Stimulated activated naive CD8-positive, alpha-beta T cell treated with anti-CD3 and anti-CD28 coated beads, Interleukin-15, Interleukin-2, amounts not matched to agents 100 U/mL and 50 U/mL, for 24 hours (primary cell): Measurements from ENCODE around the gene TMTC1.

Source experiments
- ATAC-seq: fragments of 150-1000 bp; cut with Tn5 transposase; one replicate; pipeline ENCODE4 v1.10.0; 2021
- DNase-seq: peaks from one replicate; pipeline ENCODE4 v3.0.0; 2021

Gene TMTC1

DNA sequence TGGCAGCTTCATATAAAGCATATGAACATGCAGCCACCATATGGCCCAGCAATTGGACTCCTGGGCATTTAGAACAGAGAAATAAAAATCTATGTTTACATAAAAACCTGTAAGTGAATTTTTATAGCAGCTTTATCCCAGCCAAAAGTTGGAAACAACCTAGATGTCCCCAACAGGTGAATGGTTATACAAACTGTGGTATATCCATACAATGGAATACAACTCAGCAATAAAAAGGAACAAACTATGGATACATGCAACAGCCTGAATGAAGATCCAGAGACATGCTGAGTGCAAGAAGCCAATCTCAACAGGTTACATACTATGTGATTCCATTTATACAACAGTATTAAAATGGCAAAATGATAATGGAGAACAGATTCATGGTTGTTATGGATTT lies 3.7 kb downstream of the TMTC1 start:
- no peak for ATAC-seq

DNA sequence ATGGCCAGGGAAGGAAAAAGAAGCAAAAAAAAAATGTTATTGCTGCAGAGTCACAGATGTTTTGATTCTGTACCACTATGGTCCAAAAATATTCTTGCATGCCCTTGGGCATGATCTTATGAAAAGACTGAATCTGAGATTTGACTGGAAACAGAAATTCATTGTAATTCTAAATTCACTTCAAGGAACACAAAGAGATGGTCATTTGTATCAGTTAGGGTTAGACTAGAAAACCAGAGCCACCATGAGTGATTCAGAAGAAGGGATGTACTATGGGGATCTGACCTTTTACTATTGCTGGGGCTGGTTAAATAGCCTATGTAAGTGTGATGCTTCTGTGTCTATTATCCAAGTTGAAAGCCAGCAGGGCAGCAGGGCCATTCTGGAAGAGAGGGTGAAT lies 5.2 kb downstream of the TMTC1 start:
- DNase-seq (no peak), ATAC-seq (no peak)

More for the DNA sequence above, 3.7 kb downstream of the TMTC1 start:
- no peak for DNase-seq

DNA sequence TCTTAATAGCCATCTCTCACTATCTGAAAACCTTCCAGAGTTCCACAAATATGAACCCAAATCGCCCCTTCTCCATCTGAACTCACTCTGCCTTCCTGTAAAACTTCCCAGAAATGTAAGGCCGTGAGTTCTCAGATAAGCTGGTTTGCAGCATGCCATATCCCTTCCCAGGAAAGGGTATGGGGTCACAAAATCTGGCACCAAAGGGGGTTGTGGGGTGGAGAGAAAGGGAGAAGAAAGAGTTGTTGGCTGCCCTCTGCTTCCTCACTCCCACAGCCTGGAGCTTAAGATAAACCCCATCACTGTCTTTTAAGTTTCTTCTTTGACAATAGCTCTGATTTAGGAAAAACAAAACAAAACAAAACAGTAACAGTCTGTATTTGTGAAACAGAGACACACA lies 10.7 kb downstream of the TMTC1 start:
- DNase-seq: no peak
- ATAC-seq: no peak

DNA sequence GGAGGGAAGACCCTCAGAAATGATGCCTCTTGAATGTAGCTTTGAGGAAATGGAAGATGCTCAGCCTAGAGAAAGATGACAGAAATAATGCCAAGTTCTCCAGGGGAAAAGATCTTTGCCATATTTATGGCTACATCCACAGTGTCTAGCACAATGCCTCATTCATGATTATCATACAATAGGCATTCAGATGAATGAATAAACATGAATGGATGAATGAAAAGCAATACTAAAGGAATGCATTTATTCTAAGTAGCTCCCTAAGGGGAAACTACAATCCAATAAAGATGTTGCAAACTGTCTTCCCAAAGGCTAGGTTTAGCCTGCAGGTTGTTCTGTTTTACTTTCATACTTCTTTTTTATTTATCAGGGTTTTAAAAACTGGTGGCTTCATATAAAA lies 12.0 kb downstream of the TMTC1 start:
- DNase-seq (no peak), ATAC-seq (no peak)

DNA sequence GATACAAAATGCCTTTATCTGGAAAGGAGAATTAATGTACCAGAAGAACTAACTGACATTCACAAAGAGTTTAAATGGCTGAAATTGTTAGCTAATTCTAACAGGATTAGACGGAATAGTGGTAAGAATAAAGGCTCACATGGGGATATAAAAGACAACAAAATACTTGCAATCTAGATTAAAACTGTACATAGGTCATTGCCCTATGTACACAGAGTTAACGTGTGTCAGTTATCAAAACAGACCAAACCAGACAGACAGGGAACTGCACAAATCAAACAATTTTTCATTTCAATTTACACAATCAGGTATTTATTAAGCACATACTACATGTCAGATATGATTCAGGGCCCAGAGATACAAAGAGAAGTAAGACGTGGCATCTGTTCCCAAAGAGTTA lies 12.6 kb downstream of the TMTC1 start:
- ATAC-seq: no peak

DNA sequence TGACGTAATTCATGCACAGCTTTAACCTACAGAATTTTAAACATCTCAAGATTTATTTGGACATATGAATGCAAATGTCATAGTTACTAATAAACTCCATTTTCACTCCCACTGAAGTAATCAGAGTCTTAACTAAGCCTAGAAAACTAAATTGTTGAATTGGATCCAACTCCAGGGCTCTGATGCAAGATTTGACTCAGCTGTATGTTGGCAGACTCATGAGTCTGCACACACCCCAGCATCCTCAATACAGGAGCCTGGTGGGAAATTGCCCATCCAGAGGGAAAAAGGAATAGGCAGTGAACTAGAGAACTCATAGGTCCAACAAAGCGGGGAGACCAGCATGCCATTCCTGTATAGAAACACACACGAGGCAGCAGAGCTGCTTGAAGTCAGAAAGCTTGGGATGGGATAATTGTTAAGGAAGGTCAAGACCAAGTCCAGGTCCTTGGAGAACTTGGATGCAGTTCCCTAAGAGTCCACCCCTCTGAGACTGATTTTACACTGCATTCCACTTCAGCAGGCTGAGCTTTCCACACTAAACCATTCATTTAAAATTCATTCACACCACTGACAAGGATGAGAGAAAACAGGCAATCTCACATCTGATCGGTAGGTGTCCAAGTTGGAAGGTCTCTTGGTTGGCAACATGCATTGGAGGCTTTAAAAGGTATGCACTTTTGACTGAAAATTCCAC lies 14.4 kb downstream of the TMTC1 start:
- no peak for ATAC-seq
- no peak for DNase-seq

More for the DNA sequence above, 12.6 kb downstream of the TMTC1 start:
- DNase-seq: no peak

DNA sequence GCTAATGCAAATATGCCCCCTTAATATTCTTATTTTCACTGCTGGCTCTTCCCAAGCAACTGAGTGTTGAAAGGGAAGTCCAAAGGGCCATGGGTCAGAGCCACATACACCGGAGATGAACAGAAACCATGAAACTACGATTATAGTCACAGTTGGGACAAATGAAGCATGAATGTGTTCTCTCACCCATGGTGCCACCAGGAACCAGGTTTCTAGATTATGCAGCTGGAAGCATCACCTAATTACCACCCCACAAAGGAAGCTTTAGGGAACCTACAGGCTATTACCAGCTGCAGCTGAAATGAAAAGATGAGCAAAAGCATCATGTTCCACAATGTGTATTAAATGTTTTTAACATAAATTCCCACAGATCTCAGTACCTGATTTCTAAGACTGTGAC lies 15.4 kb downstream of the TMTC1 start:
- DNase-seq: no peak
- no peak for ATAC-seq

DNA sequence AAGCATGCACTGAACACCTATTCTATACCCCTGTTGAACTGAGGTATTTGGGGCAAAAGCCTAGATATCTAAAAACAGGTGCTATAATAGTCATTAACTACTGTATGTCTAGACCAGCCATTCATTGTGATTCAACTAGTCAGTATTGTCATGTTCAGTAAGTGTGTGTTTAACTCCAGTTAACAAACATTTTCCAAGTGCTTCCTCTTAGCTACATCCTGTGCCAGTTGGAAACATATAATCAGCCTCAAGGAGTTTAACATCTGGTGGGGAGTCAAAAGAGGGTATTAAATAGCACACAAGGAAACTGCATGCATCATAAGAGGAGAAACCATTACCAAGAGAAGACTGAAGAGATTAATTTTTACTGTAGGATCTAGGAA lies 20.4 kb downstream of the TMTC1 start:
- no peak for ATAC-seq

DNA sequence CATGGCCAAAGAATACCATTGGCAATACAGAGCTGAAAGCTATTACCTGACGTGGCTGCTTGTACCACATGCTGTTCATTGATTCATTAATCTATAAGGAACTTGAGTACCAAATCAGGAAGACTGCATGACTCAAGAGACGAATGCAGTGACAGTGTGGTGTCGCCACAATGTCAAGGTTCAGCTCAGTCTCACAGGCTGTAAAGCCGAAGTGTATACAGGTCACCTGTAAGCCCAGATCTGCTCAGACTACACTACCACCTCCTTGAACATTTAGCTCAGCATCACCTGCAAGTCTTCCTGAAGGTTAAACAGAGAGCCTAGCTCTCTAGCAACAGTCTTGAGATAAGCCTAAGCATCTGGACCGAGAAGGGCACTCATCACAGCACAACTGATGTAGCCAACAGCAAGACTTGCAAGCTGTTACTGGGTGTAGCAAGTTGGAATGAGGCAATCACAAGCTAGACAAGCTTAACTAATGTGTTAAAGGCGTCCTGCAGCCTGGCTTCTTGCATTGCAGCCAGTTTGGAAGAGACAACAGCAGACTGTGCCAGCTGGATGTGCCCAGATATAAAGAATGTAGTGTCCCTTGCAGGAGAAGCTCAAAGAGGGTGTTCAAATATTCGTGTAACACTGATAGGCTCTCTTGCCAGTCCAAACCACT lies 21.0 kb downstream of the TMTC1 start:
- ATAC-seq (no peak), DNase-seq (no peak)

More for the DNA sequence above, 20.4 kb downstream of the TMTC1 start:
- no peak for DNase-seq

DNA sequence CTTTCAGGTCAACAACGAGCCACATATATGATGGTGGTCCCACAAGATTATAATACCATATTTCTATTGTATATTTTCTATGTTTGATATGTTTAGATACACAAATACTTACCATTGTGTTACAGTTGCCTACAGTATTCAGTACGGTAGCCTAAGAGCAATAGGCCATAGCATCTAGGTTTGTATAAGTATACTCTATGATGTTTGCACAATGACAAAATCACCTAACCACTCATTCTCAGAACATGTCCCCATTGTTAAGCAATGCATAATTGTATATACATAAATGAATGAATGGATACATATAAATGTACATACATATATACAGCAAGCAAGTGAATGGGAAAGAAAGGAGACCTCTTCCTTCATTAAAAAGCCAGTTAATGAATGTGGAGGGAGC lies 23.8 kb downstream of the TMTC1 start:
- DNase-seq (no peak), ATAC-seq (no peak)

DNA sequence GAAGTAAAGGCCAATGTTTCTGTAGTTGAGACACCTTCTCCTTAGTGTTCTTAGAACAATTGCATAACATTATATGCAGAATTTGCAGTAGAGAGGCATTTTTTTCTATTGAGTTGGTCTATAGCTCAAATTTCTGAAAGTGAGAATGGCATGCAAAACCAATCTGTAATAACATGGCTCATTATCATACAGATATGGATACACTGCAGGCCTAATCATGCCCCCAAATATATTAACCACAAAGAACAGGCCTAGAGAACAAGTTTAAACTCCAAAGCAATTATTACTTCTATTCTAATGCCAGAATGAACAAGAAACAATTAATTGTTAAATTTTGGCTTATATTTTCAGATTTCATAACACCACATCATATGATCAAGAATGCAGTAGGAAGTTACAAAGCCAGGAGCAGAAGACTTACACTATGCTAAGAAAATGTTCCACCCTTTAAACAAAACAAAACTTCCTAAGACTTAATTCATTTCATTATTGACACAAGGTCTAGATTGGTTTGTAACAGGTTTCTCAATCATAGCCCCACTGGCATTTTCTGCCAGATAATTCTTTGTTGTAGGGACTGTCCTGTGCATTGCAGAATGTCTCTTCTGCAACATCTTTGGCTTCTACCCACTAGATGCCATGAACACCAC lies 26.9 kb downstream of the TMTC1 start:
- no peak for ATAC-seq
- no peak for DNase-seq

DNA sequence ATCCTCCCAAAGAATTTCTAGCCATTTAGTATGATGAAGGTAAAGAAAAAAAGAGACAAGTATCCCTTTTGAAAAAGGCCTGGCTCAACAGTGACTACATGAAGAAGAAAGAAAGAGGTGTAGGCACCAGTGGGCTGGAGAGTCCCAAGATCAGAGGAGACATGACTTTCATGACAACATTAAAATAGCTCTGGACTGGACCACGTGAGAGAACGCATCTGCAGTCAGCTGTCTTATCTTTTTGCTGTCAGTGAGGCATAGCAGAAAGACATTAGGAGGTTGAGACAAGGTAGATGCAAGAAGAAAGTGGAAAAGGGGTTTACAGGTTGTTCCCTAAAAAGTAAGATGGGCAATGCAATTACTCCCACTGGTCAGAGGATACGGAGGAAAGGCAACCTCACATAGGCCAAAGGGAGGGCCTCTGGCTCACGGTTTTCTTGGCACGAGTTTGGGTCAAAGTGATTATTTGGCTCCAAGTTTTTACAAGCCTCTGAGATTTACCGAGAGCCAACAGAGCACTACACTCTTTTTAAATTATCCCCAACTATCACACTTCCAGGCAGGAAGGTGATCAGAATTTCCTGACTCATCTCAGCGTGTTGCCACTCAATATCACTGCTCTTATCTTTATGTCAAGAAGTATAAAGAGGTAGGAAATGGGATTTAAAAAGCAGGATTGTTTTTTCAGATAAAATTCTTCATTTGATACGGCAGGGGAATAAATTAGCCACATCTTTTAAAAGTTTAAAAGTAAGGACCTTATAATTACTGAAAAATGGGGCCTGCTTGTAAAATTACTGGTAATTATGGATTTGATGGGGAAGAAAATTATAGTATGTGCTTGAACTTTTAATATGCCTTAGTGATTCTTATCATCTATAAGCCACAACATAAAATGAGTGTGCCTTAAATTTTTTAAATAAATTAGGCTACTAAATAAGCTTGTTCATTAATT lies 29.2 kb downstream of the TMTC1 start:
- ATAC-seq (no peak), DNase-seq (no peak)

DNA sequence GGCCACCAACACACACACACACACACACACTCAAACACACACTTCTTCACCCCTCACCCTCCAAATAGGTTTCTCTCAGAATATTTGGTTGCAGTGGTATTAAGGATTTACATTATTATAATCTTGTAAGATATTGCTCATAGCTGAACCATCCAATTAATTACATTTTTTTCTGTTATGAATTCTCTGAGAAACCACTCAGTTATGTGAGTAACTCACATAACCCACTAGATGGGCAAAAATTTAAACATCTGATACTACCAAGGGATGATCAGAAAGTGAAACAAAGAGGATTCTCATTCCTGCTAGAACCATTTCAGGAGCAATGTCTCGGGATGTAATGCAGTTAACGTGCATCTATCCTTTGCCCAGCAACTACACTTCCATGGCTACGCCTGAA lies 31.6 kb downstream of the TMTC1 start:
- DNase-seq: no peak
- ATAC-seq: no peak

DNA sequence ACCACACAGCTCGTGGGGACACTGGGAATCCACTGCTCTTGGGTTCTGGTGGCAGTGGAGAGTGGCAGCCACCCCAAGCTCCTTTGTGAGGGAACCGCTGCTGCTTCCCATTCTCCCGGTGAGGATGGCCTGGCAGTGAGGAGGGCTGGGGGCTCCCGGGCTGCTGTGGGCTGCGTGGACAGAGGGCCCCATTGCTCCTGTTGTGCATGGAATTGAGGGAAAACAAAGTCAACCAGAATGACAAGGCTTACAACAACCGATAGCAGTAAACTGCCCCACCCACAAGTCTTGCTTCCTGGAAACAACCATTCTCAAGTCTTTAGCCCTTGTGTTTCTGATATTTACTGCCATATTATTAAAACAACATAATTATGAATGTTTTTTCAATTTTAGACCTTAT lies 32.1 kb downstream of the TMTC1 start:
- no peak for DNase-seq
- no peak for ATAC-seq

DNA sequence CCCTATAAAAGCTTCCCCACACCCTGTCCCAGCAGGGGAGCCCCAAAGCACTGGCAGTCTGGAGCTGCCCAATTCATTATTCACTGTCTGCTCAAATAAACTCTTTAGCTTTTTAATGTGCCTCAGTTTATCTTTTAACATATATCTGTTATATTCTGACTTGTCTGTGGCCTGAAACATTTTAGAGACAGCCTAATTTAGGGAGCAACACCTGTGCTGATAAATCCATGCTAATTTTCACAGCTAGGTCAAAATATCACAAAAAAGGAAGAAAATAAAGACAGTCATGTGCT lies 32.9 kb downstream of the TMTC1 start:
- DNase-seq: no peak
- ATAC-seq: no peak

DNA sequence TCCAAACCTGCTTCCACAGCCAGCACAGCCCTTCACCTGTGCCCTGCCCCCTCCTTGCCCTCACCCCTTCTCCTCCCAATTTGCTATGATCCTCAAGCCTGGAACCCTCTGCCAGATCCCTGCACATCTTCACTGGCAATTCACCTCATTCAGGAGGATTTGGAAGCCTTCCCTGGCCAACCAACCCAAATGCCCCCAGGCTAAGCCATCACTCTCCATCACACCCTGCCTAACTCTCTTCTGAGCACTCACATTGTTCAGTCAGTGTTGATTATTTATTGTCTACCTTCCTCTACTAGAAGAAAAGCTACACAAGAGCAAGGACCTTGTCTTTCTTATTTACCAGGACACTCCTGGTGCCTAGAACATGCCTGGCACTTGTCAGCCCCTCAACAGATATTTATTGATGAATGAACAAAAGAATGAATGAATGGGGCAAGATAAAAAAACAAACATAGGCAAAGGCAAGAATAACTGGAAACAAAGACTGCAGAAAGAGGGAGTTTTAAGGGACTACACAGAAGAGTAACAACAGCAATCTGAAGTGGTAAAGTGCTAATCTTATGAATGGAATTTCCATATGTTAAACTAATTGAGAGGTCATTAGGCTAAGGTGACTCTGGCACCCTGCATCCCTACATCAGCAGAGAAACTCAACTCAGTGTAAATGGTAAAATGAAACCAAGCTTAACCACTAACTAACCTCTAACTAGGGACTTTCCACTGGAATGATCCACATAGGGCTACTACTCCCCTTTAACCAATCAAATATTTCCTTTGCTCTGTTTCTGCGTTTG lies 33.4 kb downstream of the TMTC1 start:
- ATAC-seq (no peak), DNase-seq (no peak)

DNA sequence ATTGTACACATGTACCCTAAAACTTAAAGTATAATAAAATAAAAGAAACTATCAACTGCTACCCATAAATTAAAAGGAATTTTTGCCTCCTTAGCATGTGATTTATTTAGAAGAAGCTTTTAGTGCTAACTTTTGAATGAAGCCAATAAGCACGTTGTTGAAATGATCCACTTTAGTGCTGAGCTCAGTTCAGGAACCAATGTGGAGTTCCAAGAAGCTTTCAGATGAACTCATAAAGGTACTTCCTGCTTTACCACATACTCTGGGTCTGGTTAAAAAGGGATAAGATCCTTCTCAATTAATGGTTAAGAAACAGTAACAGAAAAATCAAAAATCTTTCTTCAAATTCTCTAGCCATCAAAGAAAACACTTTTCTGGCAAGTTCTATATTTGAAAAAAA lies 39.4 kb downstream of the TMTC1 start:
- DNase-seq: no peak

DNA sequence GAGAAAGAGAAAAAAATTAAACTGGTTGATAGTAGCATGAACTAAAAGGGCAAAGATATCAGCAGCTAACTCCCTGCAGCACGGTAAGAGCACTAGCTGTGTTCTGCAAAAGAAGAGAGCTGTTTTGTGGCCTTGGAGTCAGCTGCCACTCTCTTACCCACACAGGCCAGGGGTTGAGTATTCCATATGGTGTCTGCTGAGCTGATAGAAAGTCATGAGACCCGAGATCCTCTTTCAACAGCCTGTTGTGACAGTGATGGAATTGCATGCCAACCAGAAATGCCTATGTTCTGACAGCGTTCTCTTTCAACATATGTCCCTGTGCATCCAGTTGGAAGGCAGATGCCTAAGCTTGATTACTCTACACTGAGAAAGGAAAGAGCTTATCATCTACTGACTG lies 39.9 kb downstream of the TMTC1 start:
- no peak for ATAC-seq
- DNase-seq: no peak

More for the DNA sequence above, 39.4 kb downstream of the TMTC1 start:
- ATAC-seq: no peak

DNA sequence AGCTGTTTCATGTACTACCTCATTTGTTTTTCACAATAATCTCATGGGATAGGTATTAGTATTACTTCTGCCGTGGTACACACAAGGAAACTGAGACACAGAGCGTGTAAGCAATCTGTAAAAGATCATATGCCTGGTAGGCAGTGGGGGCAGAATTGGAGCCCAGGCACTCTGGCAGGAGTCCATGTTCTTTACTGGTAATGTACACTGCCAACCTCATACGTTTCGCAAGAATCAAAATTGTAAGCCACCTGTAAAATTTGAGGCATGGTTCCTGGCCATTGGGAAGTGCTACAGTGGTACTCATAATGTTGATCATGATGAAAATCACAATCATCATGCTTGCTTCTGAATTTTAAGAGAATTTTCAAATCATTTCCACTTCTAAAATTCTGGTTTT lies 40.7 kb downstream of the TMTC1 start:
- DNase-seq: no peak
- ATAC-seq: no peak

DNA sequence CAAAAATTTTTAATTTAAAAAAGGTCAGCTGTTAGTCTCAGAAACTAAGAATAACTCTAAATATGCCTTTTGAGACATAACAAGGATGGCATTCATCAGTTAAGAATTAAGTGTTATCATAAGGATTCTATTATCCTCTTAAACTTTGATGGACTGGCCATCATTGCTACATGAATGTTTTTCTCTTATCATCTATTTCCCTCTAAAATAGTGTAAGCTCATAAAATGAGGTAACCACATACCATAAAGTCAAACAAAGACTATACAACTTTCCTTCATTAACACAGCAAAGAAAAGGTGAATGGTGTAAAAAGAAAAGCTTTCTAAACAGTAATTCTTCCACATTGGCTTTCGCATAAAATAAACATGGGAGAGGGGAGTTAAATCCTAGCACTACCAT lies 41.1 kb downstream of the TMTC1 start:
- no peak for ATAC-seq

DNA sequence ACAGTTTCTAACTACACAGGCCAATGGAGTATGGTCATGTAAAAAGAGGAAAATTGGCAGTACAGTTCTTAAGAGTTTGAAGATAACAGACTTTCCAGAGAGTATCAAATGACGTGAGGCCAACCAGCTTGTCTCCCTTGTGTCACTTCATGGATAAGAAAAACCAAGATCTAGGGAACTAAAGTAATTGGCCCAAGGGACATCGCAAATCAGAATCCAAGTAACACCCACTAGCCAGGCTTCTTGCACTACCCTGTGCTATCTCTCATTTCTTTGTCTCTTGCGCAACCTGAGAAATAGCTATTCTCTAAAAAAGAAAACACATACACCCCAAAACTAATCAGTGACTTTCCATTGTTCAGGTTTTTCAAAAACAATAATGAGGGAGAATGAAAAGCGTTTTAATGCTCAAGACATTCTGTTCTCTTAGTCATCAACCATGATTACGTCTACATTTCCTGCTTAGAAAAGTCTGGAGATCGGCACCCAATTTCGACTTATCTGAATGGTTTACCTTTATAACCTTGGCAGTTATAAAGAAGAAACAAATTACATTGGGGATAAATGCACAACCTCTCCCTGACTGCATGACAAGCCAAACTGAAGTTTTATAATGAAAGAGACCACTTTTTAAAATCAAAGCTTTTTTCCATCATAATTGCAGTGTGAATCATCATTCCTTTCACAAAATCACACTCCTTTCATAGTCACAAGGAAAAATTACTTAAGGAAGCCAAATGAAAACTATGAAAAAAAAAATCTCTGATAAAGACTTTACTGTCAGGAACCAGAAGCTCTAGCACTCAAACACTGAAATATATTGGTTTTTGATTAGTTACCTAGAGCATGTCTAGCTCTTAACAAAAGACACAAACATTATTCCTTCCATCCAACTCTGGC lies 42.1 kb downstream of the TMTC1 start:
- ATAC-seq (no peak), DNase-seq (no peak)

More for the DNA sequence above, 41.1 kb downstream of the TMTC1 start:
- DNase-seq: no peak
